ENCODE measurements around the gene EFCAB6. TPM values are rescaled to one million over a fixed set of nuclear protein-coding genes. Genes with fewer than 3 reads are reported as not detected.

Gene EFCAB6
- total and polyA plus RNA-seq, 2 donors (not counting 3 experiments of a cell fraction or from before 2014, with no cell fraction given): 0.07 to 0.31 TPM

DNA sequence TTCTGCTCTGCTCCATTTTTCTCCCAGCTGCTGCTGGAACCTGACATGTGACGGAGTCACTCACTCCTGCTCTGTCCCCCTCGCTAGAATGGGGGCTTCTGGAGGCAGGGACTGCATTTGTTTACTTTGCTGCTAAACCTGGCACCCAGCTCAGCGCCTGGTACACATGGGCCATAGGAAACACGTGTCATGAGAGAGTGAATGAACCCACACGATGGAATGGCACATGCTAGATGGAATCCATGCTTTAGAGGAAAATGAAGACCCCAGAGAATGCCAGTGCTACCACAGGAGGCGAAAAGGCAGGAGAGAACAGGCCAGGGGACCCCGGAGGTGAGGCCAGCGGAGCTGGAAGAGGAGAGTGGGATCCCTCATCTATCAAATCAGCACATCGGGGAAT, 239.4 kb downstream of the EFCAB6 start:
- POLR2A ChIA-PET: no interaction called here
- no peak overlapping the region for H3K4me3 ChIP-seq (replicated peaks in 1 of 3; ENCODE audit: insufficient read depth in 1 of 3, low read depth in 1 of 3, low read length in 3 of 3)

GRCh38 chr22:43571181-43571580, 240.9 kb downstream of the EFCAB6 start:
- Histone ChIP-seq H3K4me3 (replicated peaks in 1 of 3; ENCODE audit: insufficient read depth in 1 of 3, low read depth in 1 of 3, low read length in 3 of 3) (no peak overlapping the region), H3K27me3 (ENCODE audit: control insufficient read depth in 2 of 2, insufficient read depth in 2 of 2, low read length in 2 of 2) (no peaks in the 10 kb centered on the region), H3K4me1 (ENCODE audit: control insufficient read depth, extremely low read depth, insufficient read depth, low read length) (no peaks in the 10 kb centered on the region), H3K9ac (replicated peaks; ENCODE audit: extremely low read depth, insufficient read depth, low read length) (no peak overlapping the region), H2AFZ (ENCODE audit: low read depth, low read length) (no peak overlapping the region), H3K9me3 (replicated peaks; ENCODE audit: control insufficient read depth, insufficient read depth, low read length) (no peaks in the 10 kb centered on the region), H3K9me1 (replicated peaks; ENCODE audit: control insufficient read depth, extremely low read depth, insufficient read depth, low read length) (no peaks in the 10 kb centered on the region), H3K4me2 (ENCODE audit: insufficient read depth, low read length) (no peak overlapping the region), H3K36me3 (ENCODE audit: control insufficient read depth in 2 of 2, extremely low read depth in 1 of 2, insufficient read depth in 2 of 2, low read length in 2 of 2) (no peaks in the 10 kb centered on the region), H3K27ac (ENCODE audit: insufficient read depth, low read depth, low read length) (no peak overlapping the region), H3K79me2 (ENCODE audit: control insufficient read depth, insufficient read depth, low read length) (no peaks in the 10 kb centered on the region), H4K20me1 (replicated peaks; ENCODE audit: control insufficient read depth, extremely low read depth, insufficient read depth, low read length) (no peaks in the 10 kb centered on the region)
- ChIA-PET POLR2A (no interaction called here), CTCF (no interaction called here)
- no TSS peak for BruUV-seq (replicated peaks)
- dilution Hi-C loops (cut with MboI; ENCODE audit: extremely low pct_ligation_motif_present, low sequenced_read_pairs): no loop called here
- no peak for DNase-seq (ENCODE audit: low read depth, low spot score)
- TF ChIP-seq POLR2A (IDR thresholded peaks at IDR 0.05; ENCODE audit: low read depth, low read length) (no peak), POLR2AphosphoS5 (IDR thresholded peaks at IDR 0.05; ENCODE audit: insufficient read depth, low read depth, low read length) (no peak), FOS (IDR thresholded peaks at IDR 0.05; ENCODE audit: borderline replicate concordance, insufficient read depth, low read length) (no peak), EZH2 (IDR thresholded peaks at IDR 0.05; ENCODE audit: borderline replicate concordance, low read depth, low read length, severe bottlenecking) (no peak), MYC (IDR thresholded peaks at IDR 0.05; ENCODE audit: low read depth, low read length) (no peak)
- TF ChIP-seq, protein P1, sequence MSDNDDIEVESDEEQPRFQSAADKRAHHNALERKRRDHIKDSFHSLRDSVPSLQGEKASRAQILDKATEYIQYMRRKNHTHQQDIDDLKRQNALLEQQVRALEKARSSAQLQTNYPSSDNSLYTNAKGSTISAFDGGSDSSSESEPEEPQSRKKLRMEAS (IDR thresholded peaks at IDR 0.05; ENCODE audit: insufficient read depth, insufficient read length): no peak
- no peak for FAIRE-seq
- intact Hi-C loops (cut with micrococcal nuclease): no loop called here

More for the DNA sequence above, 239.4 kb downstream of the EFCAB6 start:
- H3K9ac ChIP-seq (replicated peaks; ENCODE audit: extremely low read depth, insufficient read depth, low read length): no peak overlapping the region
- H3K9me1 ChIP-seq (replicated peaks; ENCODE audit: control insufficient read depth, extremely low read depth, insufficient read depth, low read length): no peaks in the 10 kb centered on the region
- FAIRE-seq (no peak), DNase-seq (ENCODE audit: low read depth, low spot score) (no peak)
- no peaks in the 10 kb centered on the region for H3K9me3 ChIP-seq (replicated peaks; ENCODE audit: control insufficient read depth, insufficient read depth, low read length)
- intact Hi-C loops (cut with micrococcal nuclease) (no loop called here), dilution Hi-C loops (cut with MboI; ENCODE audit: extremely low pct_ligation_motif_present, low sequenced_read_pairs) (no loop called here)
- BruUV-seq (replicated peaks): no TSS peak
- TF ChIP-seq FOS (IDR thresholded peaks at IDR 0.05; ENCODE audit: borderline replicate concordance, insufficient read depth, low read length): no peak
- TF ChIP-seq JUN (IDR thresholded peaks at IDR 0.05; ENCODE audit: borderline replicate concordance, insufficient read depth, insufficient read length, low read depth): no peak
- TF ChIP-seq, protein P1 (IDR thresholded peaks at IDR 0.05; ENCODE audit: insufficient read depth, insufficient read length): no peak
- TF ChIP-seq MYC (IDR thresholded peaks at IDR 0.05; ENCODE audit: low read depth, low read length): no peak
- H3K4me1 ChIP-seq (ENCODE audit: control insufficient read depth, extremely low read depth, insufficient read depth, low read length): no peaks in the 10 kb centered on the region
- H4K20me1 ChIP-seq (replicated peaks; ENCODE audit: control insufficient read depth, extremely low read depth, insufficient read depth, low read length): no peaks in the 10 kb centered on the region
- H3K79me2 ChIP-seq (ENCODE audit: control insufficient read depth, insufficient read depth, low read length): no peaks in the 10 kb centered on the region
- CTCF ChIA-PET: no interaction called here
- no peak overlapping the region for H3K27ac ChIP-seq (ENCODE audit: insufficient read depth, low read depth, low read length)
- no peak overlapping the region for H3K4me2 ChIP-seq (ENCODE audit: insufficient read depth, low read length)
- no peak overlapping the region for H2AFZ ChIP-seq (ENCODE audit: low read depth, low read length)
- no peaks in the 10 kb centered on the region for H3K27me3 ChIP-seq (ENCODE audit: control insufficient read depth in 2 of 2, insufficient read depth in 2 of 2, low read length in 2 of 2)
- no peaks in the 10 kb centered on the region for H3K36me3 ChIP-seq (ENCODE audit: control insufficient read depth in 2 of 2, extremely low read depth in 1 of 2, insufficient read depth in 2 of 2, low read length in 2 of 2)

Data from endothelial cell of umbilical vein (primary cell).